Measurements from ENCODE around the gene PPP4R4.
"Not testable (repeated sequence)": the region's sequence is repeated elsewhere in the genome, so short reads cannot be mapped to it uniquely, and the experiment has no call there.

The PPP4R4 gene

DNA sequence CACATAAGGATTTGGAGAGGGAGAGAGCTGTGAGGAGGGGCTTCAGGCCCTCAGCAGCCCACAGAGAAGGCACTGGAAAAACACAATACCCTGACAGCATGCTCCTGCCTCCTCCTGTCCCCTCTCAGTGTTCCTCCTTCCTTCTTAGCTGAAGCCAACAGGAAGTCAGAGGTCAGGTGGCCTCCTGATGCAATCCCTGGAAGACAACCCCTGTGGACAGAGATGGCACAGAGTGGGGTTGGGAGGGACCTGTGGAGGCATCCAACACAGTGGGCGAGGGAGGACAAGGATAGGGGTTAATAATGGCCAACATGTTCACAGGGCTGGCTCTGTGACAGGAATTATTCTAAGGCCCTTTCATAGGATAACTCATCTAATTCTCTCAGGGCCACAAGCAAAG lies 29.4 kb upstream of the PPP4R4 start:
- FAIRE-seq: no peak

DNA sequence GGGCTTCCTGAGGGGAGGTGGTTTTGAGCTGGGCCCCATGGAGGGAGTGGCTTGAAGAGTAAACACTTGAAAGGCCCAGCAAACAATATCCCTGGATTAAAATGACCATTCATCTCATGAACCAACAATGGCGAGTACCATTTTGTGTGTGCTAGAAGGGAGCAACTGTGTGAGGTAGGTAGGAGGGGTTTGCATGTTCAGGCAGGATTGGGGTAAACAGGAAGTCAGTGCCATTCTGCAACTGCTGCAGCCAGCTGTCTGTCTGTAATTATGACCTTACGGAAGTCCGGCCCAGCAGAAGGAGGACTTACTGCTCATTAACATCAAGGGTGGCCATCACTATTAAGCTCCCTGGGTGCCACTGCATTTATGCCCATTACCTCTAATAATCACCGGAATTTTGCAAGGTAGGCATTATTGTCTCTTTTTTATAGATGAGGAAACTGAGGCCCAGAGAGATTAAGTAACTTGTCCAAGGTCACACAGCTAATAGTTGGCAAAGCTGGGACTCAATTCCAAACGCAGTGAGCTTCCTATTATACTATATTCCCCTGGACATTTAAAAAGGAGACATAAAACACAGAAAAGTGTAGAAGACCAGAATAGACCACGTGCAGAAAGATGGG lies 28.1 kb upstream of the PPP4R4 start:
- no peak for FAIRE-seq

DNA sequence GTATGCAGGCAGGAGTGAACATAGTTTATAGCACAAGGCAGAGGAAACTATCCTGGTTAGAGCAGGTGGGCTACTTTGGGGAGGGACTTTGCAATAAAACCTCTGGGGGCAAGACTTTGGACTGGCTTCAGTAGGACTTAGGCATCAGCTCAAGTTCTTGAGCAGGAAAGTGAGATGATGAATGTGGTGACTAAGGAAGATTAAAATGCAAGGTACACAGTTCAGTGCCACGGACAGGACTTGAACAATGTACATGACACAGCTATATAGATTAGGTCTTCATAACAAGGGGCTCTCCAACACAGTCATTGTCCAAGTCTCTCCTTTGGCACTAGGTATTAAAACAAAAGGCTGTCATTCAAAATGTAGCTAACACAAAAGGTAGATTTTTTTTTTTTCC lies 21.4 kb upstream of the PPP4R4 start:
- FAIRE-seq: no peak

DNA sequence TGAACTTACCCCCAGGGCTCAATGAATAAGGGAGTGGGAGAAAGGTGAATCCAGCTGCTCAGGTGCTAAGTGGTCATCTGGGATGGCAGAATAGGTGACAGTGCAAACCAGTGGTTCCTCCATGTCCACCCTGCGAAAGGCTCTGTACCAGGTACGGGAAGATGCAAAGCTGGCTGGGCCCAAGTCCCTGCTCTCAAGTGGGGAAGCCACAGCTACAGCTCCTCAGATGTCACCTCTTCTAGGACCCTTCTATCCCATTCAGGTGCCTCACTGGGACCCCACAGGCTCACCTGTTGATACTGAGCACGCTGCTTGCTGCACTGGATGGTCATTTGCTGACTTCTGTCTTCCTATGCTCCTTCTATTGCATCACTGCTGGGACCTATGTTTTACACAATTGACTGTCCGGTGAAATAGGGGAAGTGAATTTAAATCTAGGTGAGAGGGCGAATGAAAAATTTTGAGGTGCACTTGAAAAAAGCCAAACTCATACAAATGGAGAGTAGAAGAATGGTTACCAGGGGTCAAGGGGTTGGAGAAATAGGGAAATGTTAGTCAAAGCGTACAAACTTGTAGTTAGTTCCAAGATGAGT lies 20.3 kb upstream of the PPP4R4 start:
- FAIRE-seq: no peak

DNA sequence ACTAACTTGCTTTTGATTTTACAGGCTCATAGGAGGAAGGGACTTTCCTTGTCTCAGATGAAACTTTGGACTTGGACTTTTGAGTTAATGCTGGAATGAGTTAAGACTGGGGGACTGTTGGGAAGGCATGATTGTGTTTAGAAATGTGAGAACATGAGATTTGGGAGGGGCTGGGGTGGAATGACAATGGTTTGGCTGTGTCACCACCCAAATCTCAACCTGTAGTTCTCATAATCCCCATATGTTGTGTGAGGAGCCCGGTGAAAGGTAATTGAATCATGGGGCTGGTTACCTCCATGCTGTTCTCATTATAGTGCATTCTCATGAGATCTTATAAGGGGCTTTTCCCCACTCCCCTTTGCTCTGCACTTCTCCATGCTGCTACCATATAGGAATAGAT lies 18.0 kb upstream of the PPP4R4 start:
- not testable (repeated sequence) for FAIRE-seq

DNA sequence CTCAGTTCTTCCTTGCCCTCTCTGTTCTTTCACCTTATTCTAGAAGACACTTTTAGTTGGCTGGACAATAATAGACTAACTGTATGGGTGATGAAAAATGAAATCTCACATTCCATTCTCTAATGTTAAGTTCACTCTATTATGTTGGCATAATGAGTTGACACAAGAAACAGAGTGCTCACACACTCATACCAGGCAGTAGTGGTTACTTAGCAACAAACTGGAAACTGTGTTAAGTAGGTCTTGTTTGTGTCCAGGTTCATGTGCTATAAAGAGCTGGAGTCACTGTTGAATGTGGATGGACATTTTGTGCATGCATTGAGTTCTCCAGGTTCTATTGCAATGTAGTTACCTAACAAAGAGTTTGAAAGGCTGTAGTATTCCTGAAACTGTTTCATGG lies 16.9 kb upstream of the PPP4R4 start:
- FAIRE-seq: no peak

DNA sequence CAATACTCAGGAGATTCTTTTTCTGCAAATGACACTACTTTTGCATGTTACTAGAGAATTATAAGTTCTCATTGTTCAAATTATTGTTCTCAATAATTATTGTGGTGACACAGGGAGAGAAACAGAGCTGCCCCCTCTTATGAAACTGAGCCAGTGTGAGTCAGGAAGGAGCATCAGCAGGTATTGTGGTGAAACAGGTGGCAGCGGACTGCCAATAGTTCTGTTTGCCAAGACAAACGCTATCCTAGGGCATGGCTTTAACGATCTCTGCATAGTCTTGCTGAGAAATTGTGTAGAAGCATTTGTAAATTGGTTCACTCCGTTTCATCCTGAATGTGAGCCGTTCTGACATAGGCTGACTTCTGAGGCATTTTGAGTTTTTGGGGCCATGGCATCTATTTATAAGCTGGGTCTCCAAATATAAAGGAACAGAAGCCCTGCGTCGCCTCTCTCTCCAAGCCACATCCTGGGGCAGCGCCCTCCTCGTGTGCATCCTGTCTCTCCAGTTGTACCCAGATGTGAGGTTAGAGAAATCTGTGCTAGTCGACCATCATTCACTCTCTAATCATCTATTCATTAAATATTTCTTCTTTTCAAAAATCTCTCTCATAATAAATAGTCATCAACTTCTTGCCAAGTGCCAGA lies 15.8 kb upstream of the PPP4R4 start:
- no peak for FAIRE-seq

DNA sequence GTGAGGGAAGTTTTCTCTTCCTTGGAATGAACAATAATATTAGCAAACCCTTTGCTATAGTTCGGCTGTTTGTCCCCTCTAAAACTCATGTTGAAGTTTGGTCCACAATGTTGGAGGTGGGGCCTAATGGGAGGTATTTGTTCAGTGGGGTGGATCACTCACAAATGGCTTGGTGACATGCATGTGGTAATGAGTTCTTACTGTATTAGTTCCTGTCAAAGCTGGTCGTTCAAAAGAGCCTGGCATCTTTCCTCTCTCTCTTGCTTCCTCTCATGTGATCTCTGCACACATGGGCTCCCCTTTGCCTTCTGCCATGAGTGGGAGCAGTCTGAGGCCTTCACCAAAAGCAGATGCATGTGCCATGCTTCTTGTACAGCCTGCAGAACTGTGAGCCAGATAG lies 13.1 kb upstream of the PPP4R4 start:
- no peak for FAIRE-seq

DNA sequence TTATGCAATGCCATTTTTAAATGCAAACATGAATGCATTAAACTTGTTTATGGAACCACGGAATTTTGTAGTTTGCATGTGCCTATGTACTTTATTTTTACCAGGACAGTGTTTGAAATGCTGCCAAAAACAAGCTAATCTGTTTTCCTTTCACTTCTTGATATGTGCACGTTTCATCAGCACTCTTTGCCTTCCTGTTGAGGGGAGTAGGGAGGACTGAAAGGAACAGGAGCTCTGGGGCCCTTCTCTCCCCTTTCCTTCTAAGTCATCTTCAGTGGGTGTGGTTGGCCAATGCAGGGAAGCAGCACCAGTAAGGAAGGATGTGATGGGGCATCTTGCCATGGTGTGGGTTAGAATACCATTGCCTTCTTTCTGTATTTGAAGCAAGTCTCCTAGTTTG lies 12.1 kb upstream of the PPP4R4 start:
- no peak for FAIRE-seq

DNA sequence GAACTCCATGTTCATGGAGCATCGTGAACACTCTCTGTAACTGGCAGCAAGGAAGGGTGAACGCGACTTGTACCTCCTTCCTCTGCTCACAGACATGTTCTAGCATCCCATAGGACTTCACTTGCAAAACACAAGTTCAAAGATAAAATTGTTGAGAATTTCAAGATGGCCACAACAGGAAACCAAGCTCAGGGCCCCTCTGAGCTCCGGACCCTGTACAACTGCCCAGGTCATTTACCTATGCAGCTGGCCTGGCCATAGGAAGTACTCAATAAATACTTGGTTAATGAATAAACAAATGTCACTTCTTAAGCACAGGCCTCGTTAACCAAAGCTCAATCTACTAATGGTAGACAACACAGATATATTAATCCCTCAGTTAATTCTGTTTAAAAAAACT lies 11.7 kb upstream of the PPP4R4 start:
- FAIRE-seq: no peak

DNA sequence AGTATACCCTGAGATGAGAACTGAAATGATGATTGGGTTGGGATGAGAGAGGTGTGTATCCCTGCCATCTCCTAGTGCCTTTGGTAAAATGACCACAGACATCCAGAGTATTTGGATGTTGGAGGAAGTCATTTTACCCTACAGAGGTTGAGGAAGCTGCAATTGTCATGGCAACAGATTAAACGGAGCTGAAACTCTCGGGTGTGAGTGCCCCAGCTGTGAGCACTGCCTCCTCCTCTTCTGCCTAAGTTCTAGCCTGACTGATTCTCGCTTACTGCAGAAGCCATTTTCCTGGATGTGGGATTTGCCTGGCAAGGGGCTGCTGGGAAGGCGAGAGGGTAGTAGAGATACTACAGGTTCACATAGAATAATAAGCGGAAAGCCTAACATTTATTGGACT lies 10.3 kb upstream of the PPP4R4 start:
- no peak for FAIRE-seq

DNA sequence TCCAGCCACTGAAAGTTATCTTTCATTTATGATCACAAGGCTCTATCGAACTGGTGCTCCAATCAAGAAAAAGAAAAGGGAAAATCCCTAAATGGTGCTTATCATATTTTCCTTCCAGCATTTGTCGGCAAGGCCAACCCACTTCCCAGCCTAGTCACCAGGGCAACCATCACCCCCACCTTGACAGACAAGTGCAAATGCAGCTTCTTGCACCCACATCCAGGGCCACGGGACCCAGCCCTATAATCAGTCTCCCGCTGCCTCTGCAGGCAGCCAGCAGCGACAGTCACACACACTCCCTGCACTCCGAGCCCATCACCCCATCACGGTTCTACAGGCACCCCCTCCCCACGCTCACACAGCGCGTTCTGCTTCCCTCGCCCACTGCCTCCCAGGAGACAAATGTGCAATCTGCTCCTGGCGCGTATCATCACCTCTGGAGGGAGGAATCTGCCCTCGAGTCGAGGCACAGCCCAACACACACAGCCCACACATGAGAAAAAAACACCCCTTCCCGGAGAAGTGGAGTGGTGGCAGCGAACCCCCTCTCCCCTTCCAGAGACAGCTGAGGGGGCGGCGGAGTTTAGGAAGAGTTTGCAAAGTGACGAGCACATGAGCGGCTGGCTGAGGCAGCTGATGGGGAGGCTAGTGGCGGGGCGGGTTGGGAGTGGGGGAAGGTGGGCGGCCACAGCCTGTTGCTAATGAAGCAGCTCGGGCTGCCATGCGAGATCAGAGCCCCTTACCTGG lies 9.3 kb upstream of the PPP4R4 start:
- FAIRE-seq: no peak

DNA sequence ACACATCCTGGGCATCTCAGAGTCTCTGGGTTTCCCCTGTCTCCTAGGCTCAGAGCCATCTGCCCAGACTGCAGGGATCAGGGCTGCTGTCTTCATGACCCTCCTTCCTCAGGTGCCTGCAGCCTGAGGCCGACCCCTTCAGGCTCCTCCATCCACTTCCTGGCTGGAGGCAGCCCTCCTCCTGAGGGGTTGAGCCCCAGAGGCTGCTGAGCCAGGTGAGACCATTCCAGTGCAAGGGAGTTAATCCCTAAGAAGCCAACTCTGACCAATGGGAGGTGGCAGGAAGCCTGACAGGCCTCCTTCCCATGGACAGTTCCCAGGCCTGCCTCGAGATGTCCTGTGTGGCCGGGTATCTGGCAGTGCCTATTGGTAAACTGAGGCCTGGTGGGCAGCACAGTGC lies 8.4 kb upstream of the PPP4R4 start:
- no peak for FAIRE-seq

DNA sequence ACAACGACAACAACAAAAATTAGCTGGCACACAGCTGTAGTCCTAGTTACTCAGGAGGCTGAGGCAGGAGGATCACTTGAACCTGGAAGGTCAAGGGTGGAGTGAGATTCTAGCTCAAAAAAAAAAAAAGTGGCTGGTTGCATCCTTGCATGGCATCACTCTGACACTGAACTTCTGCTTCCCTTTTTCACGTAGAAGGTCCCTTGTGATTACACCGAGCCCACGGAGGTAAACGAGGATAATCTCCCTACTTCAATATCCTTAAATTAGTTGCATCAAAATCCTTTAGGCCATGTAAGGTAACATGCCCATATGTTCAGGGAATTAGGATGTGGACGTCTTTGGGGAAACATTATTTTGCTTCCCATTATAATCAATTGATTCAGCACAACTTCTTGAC lies 4.0 kb upstream of the PPP4R4 start:
- no peak for FAIRE-seq

DNA sequence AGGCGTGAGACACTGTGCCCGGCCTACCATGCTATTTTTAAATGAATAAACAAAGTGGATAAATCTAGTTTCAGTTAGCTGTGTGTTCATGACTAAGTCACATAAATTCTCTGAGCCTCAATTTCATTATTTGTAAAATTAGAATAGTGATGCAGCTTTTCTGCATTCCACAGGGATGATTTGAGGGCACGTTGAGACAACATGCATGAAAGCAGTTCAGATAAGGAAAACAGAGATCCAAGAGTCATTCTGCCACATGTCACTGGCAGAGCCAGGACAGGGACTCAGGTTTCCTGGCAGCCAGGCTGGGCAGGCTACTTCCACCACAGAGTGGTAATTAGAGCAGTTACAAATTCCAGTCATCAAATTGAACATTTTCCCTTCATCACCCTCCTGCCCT lies 2.9 kb upstream of the PPP4R4 start:
- no peak for FAIRE-seq

DNA sequence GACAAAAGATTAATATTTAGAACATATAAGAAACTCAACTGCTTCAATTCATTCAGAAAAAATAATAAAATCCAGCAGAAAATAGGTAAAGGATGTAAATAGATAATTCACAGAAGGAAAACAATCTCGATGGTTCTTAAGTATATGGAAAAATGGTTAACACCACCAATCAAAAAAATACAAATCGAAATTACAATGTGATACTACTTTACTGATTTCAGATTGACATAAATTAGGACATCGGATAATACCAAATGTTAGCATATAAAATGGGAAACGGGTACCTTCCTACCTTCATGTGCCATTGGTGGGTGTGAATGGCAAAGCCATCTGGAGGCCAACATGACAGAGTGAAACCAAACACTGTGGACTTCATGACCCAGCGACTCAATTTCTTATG lies 1.6 kb upstream of the PPP4R4 start:
- no peak for FAIRE-seq

DNA sequence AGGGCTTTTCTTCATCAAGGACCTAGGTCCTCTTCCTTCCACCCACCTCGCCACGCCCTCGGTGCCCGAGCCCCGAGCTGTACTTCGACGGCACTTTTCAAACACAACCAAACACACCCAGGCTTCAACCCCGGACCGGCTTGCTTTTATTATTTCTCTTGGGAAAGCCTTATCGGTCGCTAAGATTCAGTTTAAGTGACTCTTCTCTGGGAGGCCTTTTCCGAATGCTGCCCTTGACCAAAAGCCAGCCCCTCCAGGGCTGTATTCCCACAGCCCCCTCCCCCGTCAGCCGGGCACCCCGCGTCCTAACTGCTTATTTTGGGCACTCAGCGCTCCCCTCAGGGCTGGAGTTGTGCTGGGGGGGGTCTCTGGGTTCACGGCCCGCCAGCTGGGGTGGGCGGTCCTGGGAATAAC lies 644 bp upstream of the PPP4R4 start:
- no peak for FAIRE-seq

DNA sequence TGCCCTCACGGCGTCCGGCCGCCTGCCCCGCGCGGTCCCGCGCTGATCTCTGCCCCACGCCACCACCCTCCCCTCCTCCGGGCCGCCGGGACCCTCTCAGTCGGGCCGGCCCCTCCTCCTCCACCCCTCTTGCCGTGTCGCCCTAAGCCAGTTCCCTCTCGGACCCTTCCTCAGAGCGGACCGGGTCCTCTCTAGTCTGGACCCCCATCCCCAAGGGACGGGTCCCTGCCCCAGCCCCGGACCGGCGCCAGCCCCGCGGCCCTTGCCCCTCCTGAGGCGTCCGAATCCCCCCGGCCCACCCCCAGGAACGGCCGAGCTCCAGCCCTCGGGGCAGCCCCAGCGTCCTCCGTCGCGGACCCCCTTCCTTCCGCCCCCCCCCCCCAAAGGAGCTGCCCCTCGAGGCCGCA lies 485 bp downstream of the PPP4R4 start:
- FAIRE-seq: no peak

DNA sequence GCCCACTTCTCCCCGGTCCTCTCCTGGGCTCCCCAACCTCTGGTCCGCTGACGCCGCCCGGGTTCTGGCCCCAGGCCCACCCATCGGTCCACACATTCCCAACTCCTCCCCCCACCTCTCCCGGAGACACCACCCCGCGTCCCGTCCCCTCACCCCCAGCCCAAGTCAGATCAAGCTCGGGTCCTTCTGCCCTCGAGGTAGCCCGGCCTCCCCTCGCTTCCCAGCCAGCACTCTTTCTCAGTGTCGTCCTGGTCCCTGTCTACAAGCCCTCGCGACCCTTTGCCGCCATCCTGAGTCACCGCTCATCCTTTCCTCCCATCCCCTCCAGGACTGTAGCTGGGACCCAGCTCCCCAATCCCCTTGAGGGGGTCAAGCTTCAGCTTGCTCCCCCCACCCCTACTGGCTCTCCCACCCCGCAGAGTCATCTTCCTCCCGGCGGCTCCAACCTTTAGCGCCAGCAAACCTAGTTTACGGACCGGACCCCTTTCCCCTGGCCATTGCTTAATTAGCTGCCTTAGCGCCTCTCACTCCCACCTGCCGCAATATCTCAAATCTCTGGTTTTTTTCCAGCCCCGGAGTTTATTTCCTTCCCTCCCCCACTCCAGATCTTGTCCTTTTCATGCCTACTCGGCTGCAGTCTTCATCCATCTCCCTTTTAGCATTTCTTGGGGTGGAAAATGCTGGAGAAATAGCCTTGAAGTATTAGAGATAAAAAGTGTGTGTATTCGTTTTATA lies 1.1 kb downstream of the PPP4R4 start:
- FAIRE-seq: no peak

DNA sequence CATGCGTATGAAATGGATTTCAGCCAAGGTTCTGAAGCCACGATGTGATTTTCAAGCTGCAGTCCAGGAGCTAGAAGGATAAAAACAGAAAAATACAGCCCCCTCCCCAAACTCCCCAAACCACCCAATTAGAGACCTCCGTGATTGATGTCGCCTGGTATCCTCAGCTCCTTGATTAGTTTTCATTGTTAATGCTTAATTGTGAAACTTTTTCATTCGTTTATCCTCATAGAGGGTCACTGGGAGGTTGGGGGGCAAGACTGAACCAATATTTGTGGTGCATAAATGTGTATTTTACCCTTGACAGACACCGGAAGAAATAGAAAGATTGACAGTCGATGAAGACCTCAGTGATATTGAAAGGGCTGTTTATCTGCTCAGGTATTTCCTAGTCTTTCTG lies 1.6 kb downstream of the PPP4R4 start:
- no peak for FAIRE-seq

DNA sequence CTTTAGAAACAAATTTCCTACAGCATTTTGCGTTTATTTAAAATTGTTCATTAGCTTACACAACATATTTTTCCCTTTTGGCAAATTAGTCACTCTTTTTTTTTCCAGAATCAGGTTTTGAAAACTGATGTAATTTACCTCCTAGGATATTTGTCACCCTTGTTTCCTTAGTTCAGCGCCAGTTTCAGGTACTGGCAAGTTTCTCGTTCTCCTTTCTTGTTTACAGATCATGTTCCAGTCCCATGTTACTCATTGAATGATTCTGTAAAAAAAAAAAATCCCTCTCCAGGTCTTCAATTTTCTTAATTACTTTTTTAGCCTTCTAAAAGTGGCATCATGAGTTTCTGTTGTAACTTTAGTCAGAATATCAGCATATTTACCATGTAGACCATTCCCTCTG lies 2.7 kb downstream of the PPP4R4 start:
- FAIRE-seq: no peak

DNA sequence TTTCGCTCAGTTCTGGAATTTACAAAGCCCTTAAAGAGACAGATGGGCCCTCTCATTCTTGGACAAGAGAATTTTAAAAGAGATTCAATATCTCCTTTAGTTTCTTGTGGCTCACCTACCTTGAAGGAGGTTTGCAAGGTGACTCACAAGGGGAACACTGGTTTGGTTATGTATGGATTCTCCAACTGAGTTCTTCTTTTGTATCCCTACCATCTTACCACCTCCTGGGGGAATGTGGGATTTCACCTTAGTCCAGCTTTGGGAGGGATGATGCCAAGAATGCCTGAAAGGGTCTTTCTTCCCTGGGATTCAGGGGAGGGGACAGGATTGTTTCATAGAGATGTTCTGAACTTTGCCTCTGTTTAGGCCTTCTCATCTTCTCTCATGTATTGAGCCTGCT lies 3.7 kb downstream of the PPP4R4 start:
- no peak for FAIRE-seq

DNA sequence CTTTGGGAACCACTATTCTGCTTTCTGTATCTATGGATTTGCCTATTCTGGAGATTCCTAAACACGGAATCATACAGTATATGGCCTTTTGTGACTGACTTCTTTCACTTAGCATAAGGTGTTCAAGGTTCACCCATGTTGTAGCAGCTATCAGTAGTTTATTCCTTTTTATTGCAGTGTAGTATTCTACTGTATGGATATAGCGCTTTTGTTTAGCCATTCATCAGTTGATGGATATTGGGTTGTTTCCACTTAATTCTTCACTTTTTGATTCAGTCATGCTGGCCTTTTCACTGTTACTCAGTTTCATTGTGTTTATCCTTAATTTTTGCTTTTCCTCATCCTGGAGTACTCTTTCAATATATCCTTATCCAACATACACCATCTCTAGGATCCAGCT lies 5.1 kb downstream of the PPP4R4 start:
- FAIRE-seq: no peak
